SK-N-SH (cell line): ENCODE measurements around the gene REV1. TPM values are rescaled to one million over a fixed set of nuclear protein-coding genes. Genes with fewer than 3 reads are reported as not detected.
"Not testable (repeated sequence)": the region's sequence is repeated elsewhere in the genome, so short reads cannot be mapped to it uniquely, and the experiment has no call there.

ENCODE experiments used
- CTCF ChIA-PET: fragments of 300-600, 350-600 bp; formaldehyde crosslinking; extraction: SDS; loops from one replicate; lab custom pipeline; 2021; lab: Yijun Ruan, JAX
- POLR2A ChIA-PET: fragments of 350-600 bp; sonication (Branson Sonifier 250); formaldehyde crosslinking; extraction: SDS; loops from one replicate; lab custom pipeline; 2020; ENCODE audit warnings: antibody characterized with exemption, inconsistent platforms; lab: Yijun Ruan, JAX
- DNase-seq: peaks from one replicate; pipeline ENCODE4 v3.0.0; 2012
- H2AFZ ChIP-seq: fragments of 200-600 bp; sonication (generic); 2 replicates; pipeline ENCODE4 v1.8.1; 2016; ENCODE audit warnings: antibody characterized with exemption, mild to moderate bottlenecking, low read depth
- H3F3A ChIP-seq: fragments of 200-600 bp; sonication (generic); replicated peaks from 2 replicates; pipeline ENCODE3; 2016; ENCODE audit warnings: antibody characterized with exemption, mild to moderate bottlenecking; ENCODE audit not compliant: insufficient read depth
- H3K27ac ChIP-seq, 2 experiments: fragments of 200-500 bp in 1 of 2; fragments of 200-600 bp in 1 of 2; sonication (Bioruptor generic) in 1 of 2; sonication (generic), shearing (Covaris generic) in 1 of 2; 2 replicates each; pipeline versions ENCODE4 v1.5.1 to v1.6.1; 2014 to 2016; ENCODE audit warnings: low read depth in 2 of 2, inconsistent platforms in 1 of 2, low read length in 1 of 2, mild to moderate bottlenecking in 1 of 2, mixed read lengths in 1 of 2
- H3K27me3 ChIP-seq: fragments of 200-600 bp; sonication (generic), shearing (Covaris generic); 2 replicates; pipeline ENCODE4 v1.6.1; 2016; ENCODE audit warnings: mixed run types; ENCODE audit not compliant: insufficient read depth
- H3K36me3 ChIP-seq, 2 experiments: fragments of 200-500 bp in 1 of 2; fragments of 200-600 bp in 1 of 2; sonication (Bioruptor generic) in 1 of 2; sonication (generic) in 1 of 2; replicated peaks in 1 of 2; 2 replicates each; pipeline versions ENCODE3 to v1.5.1; 2014 to 2016; ENCODE audit warnings: low read length in 1 of 2, mild to moderate bottlenecking in 1 of 2; ENCODE audit not compliant: insufficient read depth in 2 of 2, control insufficient read depth in 1 of 2
- H3K4me1 ChIP-seq, 2 experiments: fragments of 200-500 bp in 1 of 2; fragments of 200-600 bp in 1 of 2; sonication (Bioruptor generic) in 1 of 2; sonication (generic), shearing (Covaris generic) in 1 of 2; 2 replicates each; pipeline versions ENCODE4 v1.5.1 to v1.6.1; 2014 to 2016; ENCODE audit warnings: low read depth in 1 of 2, low read length in 1 of 2, mixed run types in 1 of 2; ENCODE audit not compliant: insufficient read depth in 2 of 2, control insufficient read depth in 1 of 2
- H3K4me2 ChIP-seq: fragments of 200-600 bp; sonication (generic), shearing (Covaris generic); 2 replicates; pipeline ENCODE4 v1.6.1; 2017; ENCODE audit warnings: mixed run types
- H3K4me3 ChIP-seq, 2 experiments: fragments of 200-500 bp in 1 of 2; fragments of 200-600 bp in 1 of 2; sonication (Bioruptor generic) in 1 of 2; sonication (generic), shearing (Covaris generic) in 1 of 2; 2 replicates each; pipeline versions ENCODE4 v1.5.1 to v1.8.1; 2014 to 2016; ENCODE audit warnings: low read depth in 2 of 2, inconsistent platforms in 1 of 2, low read length in 1 of 2, mild to moderate bottlenecking in 1 of 2, mixed read lengths in 1 of 2, moderate library complexity in 1 of 2
- H3K79me2 ChIP-seq: fragments of 200-600 bp; sonication (generic); 2 replicates; pipeline ENCODE4 v1.8.1; 2017; ENCODE audit warnings: mild to moderate bottlenecking; ENCODE audit not compliant: insufficient read depth
- H3K9ac ChIP-seq: fragments of 200-600 bp; sonication (generic); 2 replicates; pipeline ENCODE4 v1.6.1; 2017; ENCODE audit warnings: mixed run types
- H3K9me2 ChIP-seq: fragments of 200-600 bp; sonication (generic); 2 replicates; pipeline ENCODE4 v1.6.1; 2017; ENCODE audit warnings: mixed run types
- H3K9me3 ChIP-seq: fragments of 200-600 bp; sonication (generic); 2 replicates; pipeline ENCODE4 v1.6.1; 2017; ENCODE audit warnings: mixed run types, mild to moderate bottlenecking, moderate library complexity
- H4K20me1 ChIP-seq: fragments of 200-600 bp; sonication (generic); 2 replicates; pipeline ENCODE4 v1.6.1; 2017; ENCODE audit warnings: mild to moderate bottlenecking, mixed run types; ENCODE audit not compliant: insufficient read depth
- CHD2 ChIP-seq: fragments of 150-350 bp; IDR thresholded peaks from 2 replicates; pipeline ENCODE4 v1.6.1; 2018; ENCODE audit warnings: low read length; ENCODE audit not compliant: partially characterized antibody
- ELF1 ChIP-seq: IDR thresholded peaks from 2 replicates; pipeline ENCODE4 v1.4.0; 2012
- EZH2phosphoT487 ChIP-seq: fragments of 200-600 bp; sonication (generic); IDR thresholded peaks from 2 replicates; pipeline ENCODE4 v1.6.1; 2017; ENCODE audit warnings: low read depth, mixed run types, mild to moderate bottlenecking, antibody characterized with exemption, moderate library complexity, borderline replicate concordance
- FOSL2 ChIP-seq: IDR thresholded peaks from 2 replicates; pipeline ENCODE4 v1.4.0; 2012; ENCODE audit warnings: low read depth, mild to moderate bottlenecking, moderate library complexity, borderline replicate concordance
- FOXJ3 ChIP-seq: sonication (generic); formaldehyde crosslinking; IDR thresholded peaks from 2 replicates; pipeline ENCODE4 v1.5.1; 2020; ENCODE audit warnings: mild to moderate bottlenecking, missing genetic modification reagents
- GABPA ChIP-seq: IDR thresholded peaks from 2 replicates; pipeline ENCODE4 v1.4.0; 2012; ENCODE audit warnings: low read depth, mild to moderate bottlenecking
- GATA2 ChIP-seq: sonication (generic); formaldehyde crosslinking; IDR thresholded peaks from 2 replicates; pipeline ENCODE4 v1.5.0; 2020; ENCODE audit warnings: mild to moderate bottlenecking, missing genetic modification reagents
- MXI1 ChIP-seq: IDR thresholded peaks from 2 replicates; pipeline ENCODE4 v1.6.1; 2012; ENCODE audit warnings: mild to moderate bottlenecking, low read depth, low read length, improper control_type of control experiment
- NFIC ChIP-seq: IDR thresholded peaks from 2 replicates; pipeline ENCODE4 v1.4.0; 2012; ENCODE audit warnings: borderline replicate concordance
- NRF1 ChIP-seq: IDR thresholded peaks from 2 replicates; pipeline ENCODE4 v1.6.1; 2012; ENCODE audit warnings: low read depth, mild to moderate bottlenecking, low read length
- SIN3A ChIP-seq: IDR thresholded peaks from 2 replicates; pipeline ENCODE4 v1.6.1; 2012; ENCODE audit warnings: low read depth, mild to moderate bottlenecking, low read length, moderate library complexity, borderline replicate concordance
- SMC3 ChIP-seq: IDR thresholded peaks from 2 replicates; pipeline ENCODE4 v1.6.1; 2012; ENCODE audit warnings: low read depth, low read length, improper control_type of control experiment
- TEAD4 ChIP-seq: IDR thresholded peaks from 2 replicates; pipeline ENCODE4 v1.4.0; 2012; ENCODE audit warnings: mild to moderate bottlenecking, borderline replicate concordance; ENCODE audit not compliant: insufficient read depth
- YY1 ChIP-seq: IDR thresholded peaks from 2 replicates; pipeline ENCODE4 v1.4.0; 2012; ENCODE audit warnings: low read depth, mild to moderate bottlenecking
- WGBS: methylation state at CpG from one replicate; pipeline ENCODE4 v1.1.6; 2017; ENCODE audit warnings: low lambda C conversion rate; 5-methylcytosine and 5-hydroxymethylcytosine counted together
- polyA plus RNA-seq, 3 experiments: library from polyadenylated mRNA; depleted of rRNA; stranded (reverse); fragments of >200 nt; gene quantifications; 2 replicates each; pipeline ENCODE4 v1.2.3, GENCODE V29; 2012
- TF ChIP-seq, protein P1 (sequence below): IDR thresholded peaks from 2 replicates; pipeline ENCODE4 v1.6.1; 2012; ENCODE audit warnings: mild to moderate bottlenecking, low read depth, low read length, moderate library complexity
- TF ChIP-seq, protein P2 (sequence below): fragments of 150-350 bp; IDR thresholded peaks from 2 replicates; pipeline ENCODE4 v1.6.1; 2016; ENCODE audit warnings: mild to moderate bottlenecking, low read depth, low read length
- TF ChIP-seq, protein P3 (sequence below): IDR thresholded peaks from 2 replicates; pipeline ENCODE4 v1.4.0; 2012; ENCODE audit warnings: low read depth, borderline replicate concordance

The REV1 gene
- polyA plus RNA-seq, 1 of the 3 experiments (the other 2 are of a cell fraction): 15.9 TPM

DNA sequence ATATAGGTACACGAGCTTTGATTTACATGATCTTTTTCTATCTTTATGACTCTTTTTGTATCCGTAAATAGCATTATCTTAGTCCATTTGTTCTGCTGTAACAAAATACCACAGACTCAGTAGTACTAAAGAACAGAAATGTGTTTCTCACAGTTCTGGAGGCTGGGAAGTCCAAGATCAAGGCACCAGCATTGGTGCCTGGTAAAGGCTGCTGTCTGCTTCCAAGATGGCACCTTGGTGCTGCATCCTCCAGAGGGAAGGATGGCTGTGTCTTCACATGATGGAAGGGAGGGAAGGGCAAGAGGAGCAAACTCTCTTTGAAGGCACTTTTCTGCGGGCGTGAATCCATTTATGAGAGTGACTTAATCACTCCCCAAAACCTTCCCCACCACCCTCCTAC is 116.7 kb downstream of the REV1 start:
- H3K4me1 ChIP-seq: no peaks in the 10 kb centered on the region
- no peaks in the 10 kb centered on the region for H3K9me2 ChIP-seq
- 99% methylated on average over 4 of the region's 4 CpGs for WGBS
- peaks cover 68 to 77% of the 10 kb centered on the region in 2 experiments for H3K36me3 ChIP-seq
- H3K9me3 ChIP-seq: 0 out of 2 replicates have a peak, but pooled peaks cover 6% of the 10 kb centered on the region
- H3F3A ChIP-seq: no peaks in the 10 kb centered on the region
- no peak overlapping the region for H2AFZ ChIP-seq
- no peaks in the 10 kb centered on the region for H3K27me3 ChIP-seq
- CTCF ChIA-PET: interaction anchor here (1.3 kb wide), 1 partner anchor 118 kb away, joined by 3 read pairs; no protein-coding TSS in a partner anchor
- peaks cover 6% of the 10 kb centered on the region; the same call in 1 of the 2 replicates for H3K79me2 ChIP-seq
- POLR2A ChIA-PET: no interaction called here
- no peak overlapping the region for H3K4me2 ChIP-seq
- H3K27ac ChIP-seq: no peak overlapping the region
- H4K20me1 ChIP-seq: no peaks in the 10 kb centered on the region
- H3K4me3 ChIP-seq: no peak overlapping the region
- TF ChIP-seq EZH2phosphoT487 (no peak), NFIC (no peak), CHD2 (no peak), ELF1 (no peak), MXI1 (no peak), YY1 (no peak), GATA2 (CRISPR knock-in tag) (no peak), SMC3 (no peak), GABPA (no peak), SIN3A (no peak), FOSL2 (no peak), FOXJ3 (CRISPR knock-in tag) (no peak), NRF1 (no peak), TEAD4 (no peak)
- TF ChIP-seq, protein P1, sequence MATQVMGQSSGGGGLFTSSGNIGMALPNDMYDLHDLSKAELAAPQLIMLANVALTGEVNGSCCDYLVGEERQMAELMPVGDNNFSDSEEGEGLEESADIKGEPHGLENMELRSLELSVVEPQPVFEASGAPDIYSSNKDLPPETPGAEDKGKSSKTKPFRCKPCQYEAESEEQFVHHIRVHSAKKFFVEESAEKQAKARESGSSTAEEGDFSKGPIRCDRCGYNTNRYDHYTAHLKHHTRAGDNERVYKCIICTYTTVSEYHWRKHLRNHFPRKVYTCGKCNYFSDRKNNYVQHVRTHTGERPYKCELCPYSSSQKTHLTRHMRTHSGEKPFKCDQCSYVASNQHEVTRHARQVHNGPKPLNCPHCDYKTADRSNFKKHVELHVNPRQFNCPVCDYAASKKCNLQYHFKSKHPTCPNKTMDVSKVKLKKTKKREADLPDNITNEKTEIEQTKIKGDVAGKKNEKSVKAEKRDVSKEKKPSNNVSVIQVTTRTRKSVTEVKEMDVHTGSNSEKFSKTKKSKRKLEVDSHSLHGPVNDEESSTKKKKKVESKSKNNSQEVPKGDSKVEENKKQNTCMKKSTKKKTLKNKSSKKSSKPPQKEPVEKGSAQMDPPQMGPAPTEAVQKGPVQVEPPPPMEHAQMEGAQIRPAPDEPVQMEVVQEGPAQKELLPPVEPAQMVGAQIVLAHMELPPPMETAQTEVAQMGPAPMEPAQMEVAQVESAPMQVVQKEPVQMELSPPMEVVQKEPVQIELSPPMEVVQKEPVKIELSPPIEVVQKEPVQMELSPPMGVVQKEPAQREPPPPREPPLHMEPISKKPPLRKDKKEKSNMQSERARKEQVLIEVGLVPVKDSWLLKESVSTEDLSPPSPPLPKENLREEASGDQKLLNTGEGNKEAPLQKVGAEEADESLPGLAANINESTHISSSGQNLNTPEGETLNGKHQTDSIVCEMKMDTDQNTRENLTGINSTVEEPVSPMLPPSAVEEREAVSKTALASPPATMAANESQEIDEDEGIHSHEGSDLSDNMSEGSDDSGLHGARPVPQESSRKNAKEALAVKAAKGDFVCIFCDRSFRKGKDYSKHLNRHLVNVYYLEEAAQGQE: no peak
- TF ChIP-seq, protein P2, sequence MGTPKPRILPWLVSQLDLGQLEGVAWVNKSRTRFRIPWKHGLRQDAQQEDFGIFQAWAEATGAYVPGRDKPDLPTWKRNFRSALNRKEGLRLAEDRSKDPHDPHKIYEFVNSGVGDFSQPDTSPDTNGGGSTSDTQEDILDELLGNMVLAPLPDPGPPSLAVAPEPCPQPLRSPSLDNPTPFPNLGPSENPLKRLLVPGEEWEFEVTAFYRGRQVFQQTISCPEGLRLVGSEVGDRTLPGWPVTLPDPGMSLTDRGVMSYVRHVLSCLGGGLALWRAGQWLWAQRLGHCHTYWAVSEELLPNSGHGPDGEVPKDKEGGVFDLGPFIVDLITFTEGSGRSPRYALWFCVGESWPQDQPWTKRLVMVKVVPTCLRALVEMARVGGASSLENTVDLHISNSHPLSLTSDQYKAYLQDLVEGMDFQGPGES: no peak
- TF ChIP-seq, protein P3, sequence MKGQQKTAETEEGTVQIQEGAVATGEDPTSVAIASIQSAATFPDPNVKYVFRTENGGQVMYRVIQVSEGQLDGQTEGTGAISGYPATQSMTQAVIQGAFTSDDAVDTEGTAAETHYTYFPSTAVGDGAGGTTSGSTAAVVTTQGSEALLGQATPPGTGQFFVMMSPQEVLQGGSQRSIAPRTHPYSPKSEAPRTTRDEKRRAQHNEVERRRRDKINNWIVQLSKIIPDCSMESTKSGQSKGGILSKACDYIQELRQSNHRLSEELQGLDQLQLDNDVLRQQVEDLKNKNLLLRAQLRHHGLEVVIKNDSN: no peak
- no peak for DNase-seq
- H3K9ac ChIP-seq: no peak overlapping the region

DNA sequence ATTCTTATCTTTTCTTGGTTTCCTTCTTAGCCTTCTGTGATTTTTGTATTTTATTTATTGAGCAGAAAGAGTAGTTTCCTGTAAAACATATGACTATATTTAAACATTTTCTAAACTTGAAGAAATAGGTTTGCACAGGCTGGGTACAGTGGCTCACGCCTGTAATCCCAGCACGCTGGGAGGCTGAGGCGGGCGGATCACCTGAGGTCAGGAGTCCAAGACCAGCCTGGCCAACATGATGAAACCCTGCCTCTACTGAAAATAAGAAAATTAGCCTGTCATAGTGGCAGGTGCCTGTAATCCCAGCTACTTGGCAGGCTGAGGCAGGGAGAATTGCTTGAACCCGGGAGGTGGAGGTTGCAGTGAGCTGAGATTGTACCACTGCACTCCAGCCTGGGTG is 121.0 kb downstream of the REV1 start:
- H3K27me3 ChIP-seq, H3K4me1 ChIP-seq, H3K9ac ChIP-seq, H2AFZ ChIP-seq, H4K20me1 ChIP-seq, H3K9me2 ChIP-seq, H3K4me3 ChIP-seq, H3K27ac ChIP-seq, POLR2A ChIA-PET, CTCF ChIA-PET, H3K9me3 ChIP-seq, H3K79me2 ChIP-seq, H3F3A ChIP-seq, DNase-seq, H3K4me2 ChIP-seq: not testable (repeated sequence)
- 90% methylated on average over 5 of the region's 5 CpGs for WGBS
- peaks cover 72 to 75% of the 10 kb centered on the region in 2 experiments for H3K36me3 ChIP-seq
